ENCODE results near the gene HRH2.
"Not testable (repeated sequence)": the region's sequence is repeated elsewhere in the genome, so short reads cannot be mapped to it uniquely, and the experiment has no call there.

Gene HRH2

DNA sequence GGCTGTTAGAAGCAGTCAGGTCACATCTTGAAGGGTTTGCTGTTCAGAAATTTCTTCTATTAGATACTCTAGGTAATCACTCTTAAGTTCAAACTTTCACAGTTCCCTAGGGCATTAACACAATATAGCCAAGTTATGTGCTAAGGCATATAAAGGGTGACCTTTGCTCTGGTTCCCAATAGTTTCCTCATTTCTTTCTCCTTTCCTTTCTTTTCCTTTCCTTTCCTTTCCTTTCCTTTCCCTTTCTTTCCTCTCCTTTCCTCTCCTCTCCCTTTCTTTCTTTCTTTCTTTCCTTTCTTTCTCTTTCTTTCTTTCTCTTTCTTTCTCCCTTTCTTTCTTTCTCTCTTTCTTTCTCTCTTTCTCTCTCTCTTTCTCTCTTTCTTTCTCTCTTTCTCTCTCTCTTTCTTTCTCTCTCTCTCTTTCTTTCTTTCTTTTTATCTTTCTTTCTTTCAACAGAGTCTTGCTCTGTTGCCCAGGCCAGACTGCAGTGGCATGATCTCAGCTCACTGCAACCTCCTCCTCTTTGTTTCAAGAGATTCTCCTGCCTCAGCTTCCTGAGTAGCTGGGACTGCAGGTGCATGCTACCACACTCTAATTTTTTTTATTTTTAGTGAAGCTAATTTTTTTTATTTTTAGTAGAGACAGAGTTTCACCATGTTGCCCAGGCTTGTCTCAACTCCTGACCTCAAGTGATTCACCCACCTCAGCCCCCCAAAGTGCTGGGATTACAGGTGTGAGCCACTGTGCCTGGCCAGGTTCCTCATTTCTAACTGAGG, 7.3 kb upstream of the HRH2 start:
- not testable (repeated sequence) for H3K27me3 ChIP-seq (ENCODE audit: control insufficient read depth in 3 of 3, insufficient read depth in 3 of 3, low read depth in 1 of 3, low read length in 3 of 3); H4K8ac ChIP-seq (ENCODE audit: low read depth, low read length); H2BK12ac ChIP-seq (ENCODE audit: low read length)

DNA sequence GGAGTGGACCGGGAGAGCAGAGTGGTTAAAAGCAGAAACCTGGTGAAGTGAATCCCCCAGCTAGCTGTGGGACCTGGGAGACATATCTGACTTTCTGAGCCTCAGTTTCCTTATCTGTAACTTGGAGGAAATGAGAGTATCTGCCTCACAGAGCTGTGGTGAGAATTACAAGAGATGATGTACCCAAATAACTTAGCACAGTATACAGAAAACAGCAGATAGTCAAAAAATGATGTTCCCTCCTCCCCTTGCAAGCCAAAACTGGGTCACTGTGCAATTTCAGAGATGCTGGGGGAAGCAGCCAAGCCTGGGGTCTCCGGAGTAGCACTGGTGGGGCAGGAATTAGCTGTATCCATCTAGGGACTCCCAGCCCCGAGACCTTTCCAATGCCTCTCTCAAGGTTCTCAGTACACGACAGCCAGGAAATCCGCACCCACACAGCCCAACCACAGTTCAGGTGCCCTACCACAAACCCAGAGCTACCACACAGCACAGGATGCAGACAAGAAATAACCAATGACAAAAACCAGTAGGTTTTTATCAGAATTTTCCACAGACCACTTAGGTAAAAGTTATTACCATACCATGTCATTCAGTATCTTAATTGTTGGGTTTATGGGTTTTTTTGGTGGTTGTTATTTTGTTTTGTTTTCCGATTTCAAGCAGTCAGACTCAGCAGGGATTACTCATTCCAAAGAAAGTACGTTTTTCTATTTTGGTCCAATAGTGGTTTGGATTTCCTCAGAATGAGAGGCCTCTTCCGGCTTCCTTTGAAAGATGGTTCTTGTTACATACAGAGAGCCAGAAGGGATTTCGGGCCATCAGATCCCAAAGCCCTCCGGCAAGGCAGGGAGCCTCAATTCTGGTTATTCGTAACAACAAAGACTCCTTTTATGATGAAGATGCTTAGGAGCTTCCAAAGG, 4.9 kb upstream of the HRH2 start:
- Histone ChIP-seq H3K27me3 (ENCODE audit: control insufficient read depth in 3 of 3, insufficient read depth in 3 of 3, low read depth in 1 of 3, low read length in 3 of 3) (peaks cover 2 to 30% (median 15%) of the 10 kb centered on the region in 3 experiments), H3K27ac (replicated peaks; ENCODE audit: low read length) (no peak overlapping the region), H2BK12ac (ENCODE audit: low read length) (no peak overlapping the region), H3K4me3 (ENCODE audit: low read length in 2 of 2) (no peak overlapping the region), H3K9me3 (replicated peaks in 1 of 2; ENCODE audit: control insufficient read depth in 2 of 2, insufficient read depth in 1 of 2, low read depth in 1 of 2, low read length in 2 of 2) (peaks cover 2 to 6% of the 10 kb centered on the region in 2 donors), H3K4me2 (ENCODE audit: insufficient read depth, low read length, poor library complexity, severe bottlenecking) (no peak overlapping the region), H3K9ac (ENCODE audit: low read depth, low read length, poor library complexity) (no peak overlapping the region), H2BK120ac (ENCODE audit: low read depth, low read length) (no peak overlapping the region), H3K4ac (ENCODE audit: low read length) (no peak overlapping the region), H2BK15ac (ENCODE audit: low read length) (no peak overlapping the region), H4K8ac (ENCODE audit: low read depth, low read length) (no peak overlapping the region), H4K91ac (ENCODE audit: low read depth, low read length, poor library complexity) (no peak overlapping the region), H2AK5ac (ENCODE audit: low read depth, low read length) (no peak overlapping the region), H3K14ac (ENCODE audit: low read length) (no peak overlapping the region), H2AFZ (ENCODE audit: low read length) (no peak overlapping the region), H3K23ac (ENCODE audit: low read depth, low read length, poor library complexity) (no peak overlapping the region), H3K36me3 (replicated peaks in 1 of 2; ENCODE audit: control insufficient read depth in 2 of 2, insufficient read depth in 2 of 2, low read length in 2 of 2) (no peaks in the 10 kb centered on the region), H3K4me1 (ENCODE audit: control insufficient read depth in 2 of 2, insufficient read depth in 1 of 2, low read depth in 1 of 2, low read length in 2 of 2) (peaks cover 0 to 2% of the 10 kb centered on the region in 2 donors), H2BK5ac (ENCODE audit: low read length) (no peak overlapping the region), H3K18ac (ENCODE audit: low read length) (no peak overlapping the region), H3K79me1 (ENCODE audit: low read depth, low read length) (no peaks in the 10 kb centered on the region)
- WGBS, 2 donors (ENCODE audit: extremely low coverage in 2 of 2, insufficient read length in 2 of 2, insufficient replicate concordance in 1 of 2): no CpG with 5 or more reads among the region's 11 CpGs
- DNase-seq (ENCODE audit: low spot score): no peak

More for the DNA sequence above, 7.3 kb upstream of the HRH2 start:
- not testable (repeated sequence) for DNase-seq (ENCODE audit: low spot score); H4K91ac ChIP-seq (ENCODE audit: low read depth, low read length, poor library complexity); H3K4me2 ChIP-seq (ENCODE audit: insufficient read depth, low read length, poor library complexity, severe bottlenecking); H3K9me3 ChIP-seq (replicated peaks in 1 of 2; ENCODE audit: control insufficient read depth in 2 of 2, insufficient read depth in 1 of 2, low read depth in 1 of 2, low read length in 2 of 2); H3K79me1 ChIP-seq (ENCODE audit: low read depth, low read length); H2BK5ac ChIP-seq (ENCODE audit: low read length); H2BK15ac ChIP-seq (ENCODE audit: low read length); H3K36me3 ChIP-seq (replicated peaks in 1 of 2; ENCODE audit: control insufficient read depth in 2 of 2, insufficient read depth in 2 of 2, low read length in 2 of 2); H3K4me1 ChIP-seq (ENCODE audit: control insufficient read depth in 2 of 2, insufficient read depth in 1 of 2, low read depth in 1 of 2, low read length in 2 of 2); H3K27ac ChIP-seq (replicated peaks; ENCODE audit: low read length); H3K9ac ChIP-seq (ENCODE audit: low read depth, low read length, poor library complexity); H2AK5ac ChIP-seq (ENCODE audit: low read depth, low read length); H2AFZ ChIP-seq (ENCODE audit: low read length); H3K4me3 ChIP-seq (ENCODE audit: low read length in 2 of 2); H2BK120ac ChIP-seq (ENCODE audit: low read depth, low read length); H3K4ac ChIP-seq (ENCODE audit: low read length); H3K14ac ChIP-seq (ENCODE audit: low read length); H3K23ac ChIP-seq (ENCODE audit: low read depth, low read length, poor library complexity); H3K18ac ChIP-seq (ENCODE audit: low read length)

DNA sequence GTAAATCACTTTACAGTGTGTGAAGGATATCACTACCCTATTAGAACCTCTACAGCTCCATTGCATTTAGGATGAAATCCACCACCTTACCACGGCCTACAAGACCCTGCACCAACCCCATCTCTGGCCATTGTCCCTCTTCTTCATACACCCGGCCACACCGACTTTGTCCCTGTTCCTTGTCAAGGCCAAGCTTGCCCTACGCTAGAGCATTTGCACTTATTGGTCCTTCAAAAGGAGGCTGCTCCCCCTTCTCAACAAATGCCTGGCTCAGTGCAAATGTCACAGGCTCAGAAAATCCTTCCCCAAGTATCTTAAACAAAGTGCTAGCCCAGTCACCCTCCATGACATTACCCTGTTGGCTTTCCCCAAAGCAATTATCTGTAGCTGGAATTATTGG, 4.1 kb upstream of the HRH2 start:
- H4K8ac ChIP-seq (ENCODE audit: low read depth, low read length): no peak overlapping the region
- WGBS, 2 donors (ENCODE audit: extremely low coverage in 2 of 2, insufficient read length in 2 of 2, insufficient replicate concordance in 1 of 2): no CpG with 5 or more reads among the region's 4 CpGs
- no peak overlapping the region for H3K4ac ChIP-seq (ENCODE audit: low read length)
- H2AK5ac ChIP-seq (ENCODE audit: low read depth, low read length): no peak overlapping the region
- H3K79me1 ChIP-seq (ENCODE audit: low read depth, low read length): no peaks in the 10 kb centered on the region
- H3K27me3 ChIP-seq (ENCODE audit: control insufficient read depth in 3 of 3, insufficient read depth in 3 of 3, low read depth in 1 of 3, low read length in 3 of 3): peaks cover 2 to 38% (median 22%) of the 10 kb centered on the region in 3 experiments
- H3K36me3 ChIP-seq (replicated peaks in 1 of 2; ENCODE audit: control insufficient read depth in 2 of 2, insufficient read depth in 2 of 2, low read length in 2 of 2): no peaks in the 10 kb centered on the region
- no peak overlapping the region for H3K4me2 ChIP-seq (ENCODE audit: insufficient read depth, low read length, poor library complexity, severe bottlenecking)
- H3K14ac ChIP-seq (ENCODE audit: low read length): no peak overlapping the region
- no peak overlapping the region for H3K18ac ChIP-seq (ENCODE audit: low read length)
- H3K27ac ChIP-seq (replicated peaks; ENCODE audit: low read length): no peak overlapping the region
- H3K9me3 ChIP-seq (replicated peaks in 1 of 2; ENCODE audit: control insufficient read depth in 2 of 2, insufficient read depth in 1 of 2, low read depth in 1 of 2, low read length in 2 of 2): peaks cover 2 to 6% of the 10 kb centered on the region in 2 donors
- H2BK15ac ChIP-seq (ENCODE audit: low read length): no peak overlapping the region
- no peak overlapping the region for H2BK120ac ChIP-seq (ENCODE audit: low read depth, low read length)
- no peak overlapping the region for H3K23ac ChIP-seq (ENCODE audit: low read depth, low read length, poor library complexity)
- no peak for DNase-seq (ENCODE audit: low spot score)
- no peak overlapping the region for H2BK5ac ChIP-seq (ENCODE audit: low read length)
- H2BK12ac ChIP-seq (ENCODE audit: low read length): no peak overlapping the region
- H4K91ac ChIP-seq (ENCODE audit: low read depth, low read length, poor library complexity): no peak overlapping the region
- H3K4me1 ChIP-seq (ENCODE audit: control insufficient read depth in 2 of 2, insufficient read depth in 1 of 2, low read depth in 1 of 2, low read length in 2 of 2): peaks cover 4 to 5% of the 10 kb centered on the region in 2 donors
- no peak overlapping the region for H3K4me3 ChIP-seq (ENCODE audit: low read length in 2 of 2)
- no peak overlapping the region for H2AFZ ChIP-seq (ENCODE audit: low read length)
- peak overlapping the region; percentile 26 for H3K9ac ChIP-seq (ENCODE audit: low read depth, low read length, poor library complexity)

DNA sequence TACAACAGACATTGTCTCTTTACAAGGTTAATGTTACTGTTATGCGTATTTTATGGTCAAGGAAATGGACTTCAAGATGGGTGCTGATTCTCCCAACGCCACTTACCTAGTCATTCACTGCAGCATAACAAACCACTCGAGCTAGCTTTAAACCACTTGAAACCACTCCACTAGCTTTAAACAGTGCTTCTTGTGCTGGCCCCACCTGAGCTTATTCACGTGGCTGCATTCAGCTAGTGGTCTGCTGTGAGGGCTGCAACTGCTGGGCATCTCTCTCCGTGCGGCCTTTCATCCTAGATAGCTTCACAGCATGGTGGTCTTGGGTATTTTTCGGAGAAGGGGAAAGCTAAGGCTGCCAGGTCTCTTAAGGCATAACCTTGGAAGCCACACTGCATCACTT, 3.5 kb upstream of the HRH2 start:
- no peak overlapping the region for H3K18ac ChIP-seq (ENCODE audit: low read length)
- DNase-seq (ENCODE audit: low spot score): no peak
- no CpG with 5 or more reads among the region's 7 CpGs for WGBS, 2 donors (ENCODE audit: extremely low coverage in 2 of 2, insufficient read length in 2 of 2, insufficient replicate concordance in 1 of 2)

More for the DNA sequence above, 3.5 kb upstream of the HRH2 start:
- no peak overlapping the region for H2AK5ac ChIP-seq (ENCODE audit: low read depth, low read length)
- H3K23ac ChIP-seq (ENCODE audit: low read depth, low read length, poor library complexity): no peak overlapping the region
- no peak overlapping the region for H3K4ac ChIP-seq (ENCODE audit: low read length)
- peaks cover 4 to 5% of the 10 kb centered on the region in 2 donors for H3K4me1 ChIP-seq (ENCODE audit: control insufficient read depth in 2 of 2, insufficient read depth in 1 of 2, low read depth in 1 of 2, low read length in 2 of 2)
- no peak overlapping the region for H2BK15ac ChIP-seq (ENCODE audit: low read length)
- no peaks in the 10 kb centered on the region for H3K79me1 ChIP-seq (ENCODE audit: low read depth, low read length)
- H2AFZ ChIP-seq (ENCODE audit: low read length): no peak overlapping the region
- no peak overlapping the region for H2BK5ac ChIP-seq (ENCODE audit: low read length)
- H4K8ac ChIP-seq (ENCODE audit: low read depth, low read length): no peak overlapping the region
- no peak overlapping the region for H3K14ac ChIP-seq (ENCODE audit: low read length)
- peaks cover 2 to 44% (median 26%) of the 10 kb centered on the region in 3 experiments for H3K27me3 ChIP-seq (ENCODE audit: control insufficient read depth in 3 of 3, insufficient read depth in 3 of 3, low read depth in 1 of 3, low read length in 3 of 3)
- no peak overlapping the region for H2BK120ac ChIP-seq (ENCODE audit: low read depth, low read length)
- no peaks in the 10 kb centered on the region for H3K36me3 ChIP-seq (replicated peaks in 1 of 2; ENCODE audit: control insufficient read depth in 2 of 2, insufficient read depth in 2 of 2, low read length in 2 of 2)
- no peak overlapping the region for H2BK12ac ChIP-seq (ENCODE audit: low read length)
- H3K9me3 ChIP-seq (replicated peaks in 1 of 2; ENCODE audit: control insufficient read depth in 2 of 2, insufficient read depth in 1 of 2, low read depth in 1 of 2, low read length in 2 of 2): peaks cover 2 to 6% of the 10 kb centered on the region in 2 donors
- no peak overlapping the region for H3K4me2 ChIP-seq (ENCODE audit: insufficient read depth, low read length, poor library complexity, severe bottlenecking)
- H3K4me3 ChIP-seq (ENCODE audit: low read length in 2 of 2): no peak overlapping the region
- H4K91ac ChIP-seq (ENCODE audit: low read depth, low read length, poor library complexity): no peak overlapping the region
- no peak overlapping the region for H3K9ac ChIP-seq (ENCODE audit: low read depth, low read length, poor library complexity)
- H3K27ac ChIP-seq (replicated peaks; ENCODE audit: low read length): no peak overlapping the region
